Measurements from ENCODE around the gene FBLN1. TPM values are rescaled to one million over a fixed set of nuclear protein-coding genes. Genes with fewer than 3 reads are reported as not detected.

Gene FBLN1
- polyA plus RNA-seq, 1 experiment, result 241 TPM

DNA sequence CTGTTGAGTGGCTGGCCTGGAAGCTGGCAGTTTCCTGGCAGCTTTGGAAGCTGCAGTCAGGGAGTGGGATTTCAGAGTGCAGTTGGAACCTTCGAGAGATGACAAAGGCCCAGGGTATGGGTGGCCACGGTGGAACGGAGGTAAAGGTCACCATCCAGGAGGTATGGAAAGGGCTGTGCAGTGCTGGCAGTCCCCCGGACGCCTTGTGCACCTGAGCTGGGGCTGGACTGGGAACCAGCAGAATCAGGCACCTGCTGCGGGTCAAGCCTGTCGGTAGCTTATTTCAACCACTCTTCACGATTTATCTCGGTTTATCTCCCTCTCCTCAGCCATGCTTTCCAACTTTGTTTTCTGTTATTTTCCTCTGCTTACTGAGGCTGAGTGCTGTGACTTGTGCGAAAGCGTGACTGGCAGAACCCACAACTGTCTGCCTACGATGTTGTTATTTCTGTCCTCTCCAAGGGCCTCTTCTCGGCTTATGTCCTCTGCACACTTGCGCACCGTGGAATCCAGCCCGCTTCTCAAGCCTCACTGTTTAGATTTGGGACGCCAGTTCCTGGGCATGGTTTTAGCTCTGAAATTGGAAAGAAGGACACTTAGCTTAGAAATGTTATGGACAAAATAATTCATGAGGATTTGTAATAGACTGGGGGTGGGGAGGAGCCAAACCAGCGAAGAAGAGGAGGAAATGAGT lies 145.0 kb downstream of the FBLN1 start:
- no peak overlapping the region for H3K27ac ChIP-seq (ENCODE audit: low read depth, low read length)
- H3K4me3 ChIP-seq (ENCODE audit: low read depth, low read length), result no peak overlapping the region
- POLR2A ChIA-PET, result no interaction called here
- H3K27me3 ChIP-seq (ENCODE audit: control insufficient read depth, insufficient read depth, low read length), result peaks cover 12% of the 10 kb centered on the region
- CTCF ChIA-PET, result interaction anchor here (0.7 to 1.6 kb wide), 3 partner anchors 215 to 219 kb away, joined by 3 to 6 read pairs (median 5); no protein-coding TSS in a partner anchor
- DNase-seq (ENCODE audit: low read depth, low spot score), result no peak
- no peaks in the 10 kb centered on the region; the same call in 1 of the 2 replicates for H3K9me3 ChIP-seq (ENCODE audit: control insufficient read depth, insufficient read depth, low read length)
- TF ChIP-seq, protein P1, sequence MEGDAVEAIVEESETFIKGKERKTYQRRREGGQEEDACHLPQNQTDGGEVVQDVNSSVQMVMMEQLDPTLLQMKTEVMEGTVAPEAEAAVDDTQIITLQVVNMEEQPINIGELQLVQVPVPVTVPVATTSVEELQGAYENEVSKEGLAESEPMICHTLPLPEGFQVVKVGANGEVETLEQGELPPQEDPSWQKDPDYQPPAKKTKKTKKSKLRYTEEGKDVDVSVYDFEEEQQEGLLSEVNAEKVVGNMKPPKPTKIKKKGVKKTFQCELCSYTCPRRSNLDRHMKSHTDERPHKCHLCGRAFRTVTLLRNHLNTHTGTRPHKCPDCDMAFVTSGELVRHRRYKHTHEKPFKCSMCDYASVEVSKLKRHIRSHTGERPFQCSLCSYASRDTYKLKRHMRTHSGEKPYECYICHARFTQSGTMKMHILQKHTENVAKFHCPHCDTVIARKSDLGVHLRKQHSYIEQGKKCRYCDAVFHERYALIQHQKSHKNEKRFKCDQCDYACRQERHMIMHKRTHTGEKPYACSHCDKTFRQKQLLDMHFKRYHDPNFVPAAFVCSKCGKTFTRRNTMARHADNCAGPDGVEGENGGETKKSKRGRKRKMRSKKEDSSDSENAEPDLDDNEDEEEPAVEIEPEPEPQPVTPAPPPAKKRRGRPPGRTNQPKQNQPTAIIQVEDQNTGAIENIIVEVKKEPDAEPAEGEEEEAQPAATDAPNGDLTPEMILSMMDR (IDR thresholded peaks at IDR 0.05; ENCODE audit: low read depth, low read length), result no peak

DNA sequence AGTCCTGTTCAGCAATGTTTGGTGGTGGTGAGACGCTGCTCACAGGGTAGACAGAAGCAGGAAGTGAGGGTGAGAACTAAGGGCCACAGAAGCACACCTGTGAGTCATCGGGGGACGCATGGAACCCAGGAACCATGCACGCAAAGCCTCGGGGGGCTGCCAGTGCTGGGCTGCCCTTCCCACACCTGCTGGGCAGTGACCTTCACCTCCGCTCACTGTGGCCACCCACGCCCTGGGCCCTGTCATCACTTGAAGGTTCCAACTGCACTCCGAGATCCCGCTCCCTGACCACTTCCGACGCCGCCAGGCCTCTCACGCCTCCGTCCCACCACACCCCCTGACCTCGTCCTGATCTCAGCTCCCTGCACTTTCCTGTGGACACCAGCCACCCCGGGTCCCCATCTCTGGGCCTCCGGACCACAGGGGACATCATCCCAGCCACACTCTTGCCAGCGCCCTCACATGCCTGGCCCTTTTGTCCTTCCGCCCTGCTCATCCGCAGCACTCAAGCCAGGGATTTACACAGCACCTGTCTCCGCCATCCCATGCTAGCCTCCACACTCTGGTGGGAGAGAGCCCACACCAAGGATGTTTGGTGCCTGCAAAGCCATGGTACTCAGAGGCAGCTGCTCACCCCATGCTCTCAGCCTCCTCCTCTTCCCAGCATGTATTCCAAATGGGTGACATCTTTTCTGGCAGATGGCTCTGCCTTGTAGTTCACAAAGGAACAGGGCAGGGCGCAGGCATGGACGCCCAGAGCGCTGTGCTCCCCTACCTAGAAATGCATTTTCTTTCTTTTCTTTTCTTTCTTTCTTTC lies 145.8 kb downstream of the FBLN1 start:
- POLR2A ChIA-PET, result no interaction called here
- CTCF ChIA-PET, result interaction anchor here (0.7 kb wide), 3 partner anchors 150 to 929 kb away, joined by 3 to 11 read pairs (median 10); no protein-coding TSS in a partner anchor
- DNase-seq (ENCODE audit: low read depth, low spot score), result no peak

DNA sequence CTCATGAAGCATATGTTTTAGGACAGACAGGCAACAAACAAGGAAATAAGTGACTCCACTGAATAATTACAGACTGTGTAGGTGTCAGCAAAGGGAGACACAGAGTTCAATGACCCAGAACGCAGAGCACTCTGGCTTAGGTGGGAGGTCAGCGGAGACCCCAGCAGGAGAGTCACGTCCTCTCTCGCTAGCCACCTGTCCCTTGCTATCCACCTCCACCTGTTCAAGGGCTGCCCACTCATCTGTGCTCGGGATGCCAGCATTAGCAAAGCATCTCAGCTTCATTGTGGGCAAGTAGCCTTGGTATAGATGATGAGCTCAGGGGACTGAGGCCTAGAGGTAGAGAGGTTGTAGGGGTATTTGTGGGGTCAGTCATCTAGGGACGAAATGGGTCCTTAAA lies 147.1 kb downstream of the FBLN1 start:
- TF ChIP-seq, protein P1 (IDR thresholded peaks at IDR 0.05; ENCODE audit: low read depth, low read length), result no peak
- Histone ChIP-seq H3K9me3 (ENCODE audit: control insufficient read depth, insufficient read depth, low read length) (no peaks in the 10 kb centered on the region; the same call in 1 of the 2 replicates), H3K27me3 (ENCODE audit: control insufficient read depth, insufficient read depth, low read length) (peaks cover 6% of the 10 kb centered on the region), H3K4me3 (ENCODE audit: low read depth, low read length) (no peak overlapping the region), H3K27ac (ENCODE audit: low read depth, low read length) (no peak overlapping the region)
- DNase-seq (ENCODE audit: low read depth, low spot score), result no peak
- POLR2A ChIA-PET, result no interaction called here
- CTCF ChIA-PET, result no interaction called here

More for the DNA sequence above, 145.8 kb downstream of the FBLN1 start:
- no peak overlapping the region for H3K27ac ChIP-seq (ENCODE audit: low read depth, low read length)
- no peaks in the 10 kb centered on the region; the same call in 1 of the 2 replicates for H3K9me3 ChIP-seq (ENCODE audit: control insufficient read depth, insufficient read depth, low read length)
- no peak overlapping the region for H3K4me3 ChIP-seq (ENCODE audit: low read depth, low read length)
- peaks cover 12% of the 10 kb centered on the region for H3K27me3 ChIP-seq (ENCODE audit: control insufficient read depth, insufficient read depth, low read length)
- TF ChIP-seq, protein P1 (IDR thresholded peaks at IDR 0.05; ENCODE audit: low read depth, low read length), result no peak

DNA sequence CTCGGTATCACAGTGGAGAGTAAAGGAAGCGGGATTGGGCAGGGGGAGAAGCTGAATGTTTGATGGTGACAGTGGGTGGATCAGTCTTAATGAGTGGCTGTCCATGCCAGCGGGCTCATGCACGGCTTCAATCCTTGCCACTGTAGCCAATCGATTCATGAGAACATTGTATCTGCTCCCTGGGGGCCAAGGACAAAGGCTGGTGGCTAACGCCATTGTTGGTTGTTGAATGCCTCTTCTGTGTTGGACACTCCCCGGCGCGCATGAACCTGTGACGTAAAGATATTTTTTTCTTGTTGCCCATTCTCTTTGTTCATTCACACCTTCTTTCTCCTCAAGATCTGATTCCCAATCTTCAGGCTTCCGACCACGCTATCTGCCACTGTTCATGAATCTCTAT lies 148.0 kb downstream of the FBLN1 start:
- Histone ChIP-seq H3K9me3 (ENCODE audit: control insufficient read depth, insufficient read depth, low read length) (no peaks in the 10 kb centered on the region; the same call in 1 of the 2 replicates), H3K4me3 (ENCODE audit: low read depth, low read length) (no peak overlapping the region), H3K27ac (ENCODE audit: low read depth, low read length) (no peak overlapping the region), H3K27me3 (ENCODE audit: control insufficient read depth, insufficient read depth, low read length) (peaks cover 5% of the 10 kb centered on the region)
- no peak for DNase-seq (ENCODE audit: low read depth, low spot score)
- ChIA-PET CTCF (no interaction called here), POLR2A (no interaction called here)
- TF ChIP-seq, protein P1 (IDR thresholded peaks at IDR 0.05; ENCODE audit: low read depth, low read length), result no peak

Small RNA genes within 50 kb of the gene (small RNA-seq; reads per million reads assigned to genes)
- not detected for gene RNU6-1161P (ENCODE audit: insufficient read length, low read depth)

Other genes starting within 250 kb of the FBLN1 start
- gene UPK3A, start 217.9 kb upstream of the FBLN1 start, polyA plus RNA-seq (2011; rRNA removed), result not detected in 2 replicates
- gene FAM118A, start 192.9 kb upstream of the FBLN1 start, polyA plus RNA-seq (2011; rRNA removed), result 22.6 and 23.3 TPM in 2 replicates
- gene SMC1B, start 89.3 kb upstream of the FBLN1 start, polyA plus RNA-seq (2011; rRNA removed), result not detected in 2 replicates
- 0.20 and 0.31 TPM in 2 replicates for gene RIBC2, start 89.2 kb upstream of the FBLN1 start, polyA plus RNA-seq (2011; rRNA removed)
- gene ATXN10, start 169.0 kb downstream of the FBLN1 start, polyA plus RNA-seq (2011; rRNA removed), result 491 and 521 TPM in 2 replicates

Data from AG04450 (cell line).